ENCODE results near the gene SBK3. TPM values are rescaled to one million over a fixed set of nuclear protein-coding genes. Genes with fewer than 3 reads are reported as not detected.
A peak's percentile ranks its signal among the peaks of the same experiment; 100 is the strongest.

The SBK3 gene
- total RNA-seq, 1 donor from 2014 or later = 21.1 TPM

DNA sequence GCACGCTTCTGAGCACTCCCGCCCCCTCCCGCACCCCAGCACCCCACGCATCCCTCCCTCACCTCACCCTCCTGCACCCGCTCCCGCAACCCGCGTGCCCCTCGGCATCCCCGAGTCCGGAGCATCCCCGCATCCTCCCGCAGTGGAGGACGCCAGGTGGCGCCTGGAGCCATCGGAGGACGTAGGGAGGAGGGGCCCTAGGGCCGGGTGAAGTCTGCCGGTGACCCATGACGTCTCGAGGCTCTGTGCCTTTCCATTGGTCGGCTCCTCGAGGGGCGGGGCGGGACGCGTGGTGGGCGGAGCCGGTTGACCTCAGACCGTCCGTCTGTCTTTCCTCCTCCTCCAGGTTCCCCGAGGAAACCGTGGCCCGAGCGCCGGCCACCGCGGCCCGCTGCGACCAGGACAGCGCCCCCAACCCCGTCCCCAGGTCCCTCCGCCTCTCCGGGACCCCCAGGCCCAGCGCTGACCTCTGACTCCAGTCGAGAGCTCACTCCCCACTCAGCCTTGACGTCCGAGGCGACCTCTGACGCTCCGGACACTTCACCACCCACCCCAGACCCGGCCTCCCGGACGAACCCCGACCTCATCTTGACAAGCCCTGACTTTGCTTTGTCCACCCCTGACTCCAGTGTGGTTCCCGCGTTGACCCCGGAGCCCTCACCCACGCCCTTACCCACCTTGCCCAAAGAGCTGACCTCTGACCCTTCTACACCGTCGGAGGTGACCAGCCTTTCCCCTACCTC, 28.3 kb downstream of the SBK3 start:
- Histone ChIP-seq H3K9me3 (replicated peaks) (no peaks in the 10 kb centered on the region), H3K36me3 (no peaks in the 10 kb centered on the region), H3K4me1 (peaks cover 20% of the 10 kb centered on the region), H3K4me3 (peak overlapping the region; percentile 69), H3K27ac (replicated peaks) (peak overlapping the region; percentile 98), H3K27me3 (ENCODE audit: low read depth) (peaks cover 5% of the 10 kb centered on the region)
- peak; percentile 94 for DNase-seq
- intact Hi-C loops (cut with micrococcal nuclease) = loop anchor here (5.0 kb wide), 1 partner anchor 90 kb away; the partner anchor contains the start of gene ZNF865
- TF ChIP-seq, protein P1, sequence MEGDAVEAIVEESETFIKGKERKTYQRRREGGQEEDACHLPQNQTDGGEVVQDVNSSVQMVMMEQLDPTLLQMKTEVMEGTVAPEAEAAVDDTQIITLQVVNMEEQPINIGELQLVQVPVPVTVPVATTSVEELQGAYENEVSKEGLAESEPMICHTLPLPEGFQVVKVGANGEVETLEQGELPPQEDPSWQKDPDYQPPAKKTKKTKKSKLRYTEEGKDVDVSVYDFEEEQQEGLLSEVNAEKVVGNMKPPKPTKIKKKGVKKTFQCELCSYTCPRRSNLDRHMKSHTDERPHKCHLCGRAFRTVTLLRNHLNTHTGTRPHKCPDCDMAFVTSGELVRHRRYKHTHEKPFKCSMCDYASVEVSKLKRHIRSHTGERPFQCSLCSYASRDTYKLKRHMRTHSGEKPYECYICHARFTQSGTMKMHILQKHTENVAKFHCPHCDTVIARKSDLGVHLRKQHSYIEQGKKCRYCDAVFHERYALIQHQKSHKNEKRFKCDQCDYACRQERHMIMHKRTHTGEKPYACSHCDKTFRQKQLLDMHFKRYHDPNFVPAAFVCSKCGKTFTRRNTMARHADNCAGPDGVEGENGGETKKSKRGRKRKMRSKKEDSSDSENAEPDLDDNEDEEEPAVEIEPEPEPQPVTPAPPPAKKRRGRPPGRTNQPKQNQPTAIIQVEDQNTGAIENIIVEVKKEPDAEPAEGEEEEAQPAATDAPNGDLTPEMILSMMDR (IDR thresholded peaks at IDR 0.05; ENCODE audit: borderline replicate concordance) = peak; percentile 86

DNA sequence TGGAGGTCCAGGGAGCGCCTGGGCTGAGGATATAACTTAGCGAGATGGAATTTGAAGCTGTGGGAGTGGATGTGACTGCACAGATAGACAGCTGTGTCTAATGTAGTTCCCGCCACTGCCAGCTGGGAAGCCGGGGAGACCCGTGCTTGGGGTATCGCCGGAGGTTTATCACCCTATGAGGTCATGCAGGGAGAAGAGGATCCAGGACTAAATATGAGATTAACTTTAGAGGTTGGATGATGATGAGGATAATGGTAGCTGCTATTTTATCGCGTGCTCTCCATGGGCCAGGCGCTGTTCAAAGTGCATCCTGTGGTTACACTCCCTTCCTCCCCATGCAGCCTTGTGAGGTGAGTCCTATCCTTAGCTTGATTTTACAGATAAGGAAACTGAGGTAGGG, 37.2 kb downstream of the SBK3 start:
- H3K27me3 ChIP-seq (ENCODE audit: low read depth) = peaks cover 4% of the 10 kb centered on the region
- H3K27ac ChIP-seq (replicated peaks) = no peak overlapping the region
- TF ChIP-seq, protein P1 (IDR thresholded peaks at IDR 0.05; ENCODE audit: borderline replicate concordance) = no peak
- no peaks in the 10 kb centered on the region for H3K9me3 ChIP-seq (replicated peaks)
- no peak for DNase-seq
- intact Hi-C loops (cut with micrococcal nuclease) = no loop called here
- peaks cover 14% of the 10 kb centered on the region for H3K4me1 ChIP-seq
- no peak overlapping the region for H3K4me3 ChIP-seq
- no peaks in the 10 kb centered on the region for H3K36me3 ChIP-seq

DNA sequence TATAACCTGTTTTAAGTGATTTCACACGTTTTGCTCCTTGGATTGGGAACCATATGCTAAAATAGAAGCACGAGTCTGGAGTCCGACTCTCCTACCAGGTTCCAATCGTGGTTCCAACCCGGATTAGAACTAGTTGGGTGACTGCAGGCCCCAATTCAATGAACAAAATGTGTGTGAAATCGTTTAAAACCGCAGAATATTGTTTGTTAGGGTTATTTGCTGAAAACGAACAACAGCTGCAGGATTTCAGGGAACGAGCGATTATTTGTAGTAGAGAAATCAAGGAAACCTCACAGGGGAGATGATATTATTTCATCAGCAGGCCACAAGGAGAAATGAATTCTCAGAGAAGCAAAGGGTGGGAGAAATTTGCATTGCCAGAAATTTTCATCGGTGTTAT, 40.4 kb downstream of the SBK3 start:
- intact Hi-C loops (cut with micrococcal nuclease) = loop anchor here (2.0 kb wide), 1 partner anchor 36 kb away; no protein-coding TSS in a partner anchor
- no peak for DNase-seq
- Histone ChIP-seq H3K27me3 (ENCODE audit: low read depth) (no peaks in the 10 kb centered on the region), H3K27ac (replicated peaks) (no peak overlapping the region), H3K36me3 (peaks cover 14% of the 10 kb centered on the region), H3K4me3 (no peak overlapping the region), H3K4me1 (peaks cover 14% of the 10 kb centered on the region), H3K9me3 (replicated peaks) (no peaks in the 10 kb centered on the region)
- TF ChIP-seq, protein P1 (IDR thresholded peaks at IDR 0.05; ENCODE audit: borderline replicate concordance) = no peak

DNA sequence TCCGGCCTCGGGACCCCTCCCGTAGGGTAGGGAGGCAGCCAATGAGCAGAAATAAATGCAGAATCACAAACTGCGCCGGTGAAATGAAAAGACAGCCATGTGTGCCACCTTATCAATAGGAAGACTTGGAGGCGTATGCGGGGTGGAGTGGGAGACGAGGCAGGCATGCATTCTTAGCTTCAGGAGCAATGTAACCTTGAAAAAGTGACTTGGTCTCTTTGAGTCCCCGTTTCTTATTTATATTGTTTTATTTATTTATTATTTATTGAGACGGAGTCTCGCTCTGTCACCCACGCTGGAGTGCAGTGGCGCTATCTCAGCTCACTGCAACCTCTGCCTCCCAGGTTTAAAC, 41.1 kb downstream of the SBK3 start:
- TF ChIP-seq, protein P1 (IDR thresholded peaks at IDR 0.05; ENCODE audit: borderline replicate concordance) = peak; percentile 2
- H3K9me3 ChIP-seq (replicated peaks) = no peaks in the 10 kb centered on the region
- H3K27ac ChIP-seq (replicated peaks) = peak overlapping the region; percentile 82
- no peaks in the 10 kb centered on the region for H3K27me3 ChIP-seq (ENCODE audit: low read depth)
- peaks cover 17% of the 10 kb centered on the region for H3K36me3 ChIP-seq
- DNase-seq = no peak
- intact Hi-C loops (cut with micrococcal nuclease) = loop anchor here (2.0 kb wide), 1 partner anchor 35 kb away; no protein-coding TSS in a partner anchor
- peaks cover 14% of the 10 kb centered on the region for H3K4me1 ChIP-seq
- peak overlapping the region; percentile 69 for H3K4me3 ChIP-seq

DNA sequence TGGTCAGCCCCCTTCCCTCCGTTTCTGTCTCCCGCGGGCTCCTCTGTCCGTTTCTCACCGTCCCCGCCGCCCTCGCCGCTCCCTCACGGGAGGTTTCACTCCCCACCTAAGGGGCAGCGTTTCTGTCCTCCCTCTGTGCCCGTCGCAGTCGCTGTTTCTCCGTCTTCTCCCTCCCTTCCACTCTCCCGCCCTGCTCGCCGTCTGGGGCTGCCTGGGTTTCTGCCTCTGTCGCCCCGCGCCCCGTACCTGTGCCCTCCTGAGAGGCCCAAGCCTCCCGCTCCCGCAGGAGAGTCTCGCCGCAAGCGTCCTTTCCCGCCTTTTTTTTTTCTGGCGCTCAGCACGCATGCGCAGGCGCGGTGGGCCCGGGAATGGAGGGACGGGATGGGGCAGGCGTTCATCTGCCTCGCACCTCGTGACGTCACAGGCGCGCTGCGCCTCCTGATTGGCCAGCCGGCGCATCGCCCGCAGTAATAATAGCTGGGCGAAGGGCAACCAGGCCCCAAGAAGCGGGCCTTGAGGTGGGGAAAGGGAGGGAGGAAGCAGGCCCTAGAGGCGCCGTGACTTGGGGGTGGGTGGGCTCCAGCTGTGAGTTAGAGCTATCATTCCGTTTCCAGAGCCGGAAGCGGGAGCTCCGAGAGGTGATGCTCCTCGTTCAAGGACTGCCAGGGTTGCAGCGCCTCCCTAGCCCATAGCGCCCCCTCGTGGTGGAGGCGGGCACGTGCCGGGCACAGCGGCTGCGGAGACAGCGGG, 41.7 kb downstream of the SBK3 start:
- TF ChIP-seq, protein P1 (IDR thresholded peaks at IDR 0.05; ENCODE audit: borderline replicate concordance) = peak; percentile 100
- Histone ChIP-seq H3K27ac (replicated peaks) (peak overlapping the region; percentile 82), H3K9me3 (replicated peaks) (no peaks in the 10 kb centered on the region), H3K4me3 (peak overlapping the region; percentile 69), H3K27me3 (ENCODE audit: low read depth) (no peaks in the 10 kb centered on the region), H3K4me1 (peaks cover 14% of the 10 kb centered on the region), H3K36me3 (peaks cover 17% of the 10 kb centered on the region)
- DNase-seq = peak; percentile 93
- intact Hi-C loops (cut with micrococcal nuclease) = loop anchor here (2.0 kb wide), 1 partner anchor 35 kb away; no protein-coding TSS in a partner anchor

Data from left ventricle myocardium inferior (tissue), 1 donor.